Large intestine (tissue), 3 donors: ENCODE measurements around the gene MIA. TPM values are rescaled to one million over a fixed set of nuclear protein-coding genes. Genes with fewer than 3 reads are reported as not detected.

ENCODE experiments used
- DNase-seq, 2 donors: peaks; one replicate each; pipeline versions ENCODE4 v3.0.0 to v3.0.0-alpha.2; 2013
- H3K27ac ChIP-seq: one replicate; pipeline ENCODE4 v1.5.1; 2013; ENCODE audit warnings: low read length
- H3K27me3 ChIP-seq: 2 replicates; pipeline ENCODE4 v1.6.1; 2013; ENCODE audit warnings: low read length; ENCODE audit not compliant: control insufficient read depth, insufficient read depth
- H3K36me3 ChIP-seq: 2 replicates; pipeline ENCODE4 v1.6.1; 2013; ENCODE audit warnings: low read length; ENCODE audit not compliant: control insufficient read depth, insufficient read depth
- H3K4me1 ChIP-seq: one replicate; pipeline ENCODE4 v1.6.1; 2013; ENCODE audit warnings: low read length; ENCODE audit not compliant: control insufficient read depth, insufficient read depth
- H3K4me3 ChIP-seq: one replicate; pipeline ENCODE4 v1.5.1; 2013; ENCODE audit warnings: low read length
- H3K9me3 ChIP-seq: one replicate; pipeline ENCODE4 v1.6.1; 2013; ENCODE audit warnings: mild to moderate bottlenecking, low read depth, low read length, moderate library complexity; ENCODE audit not compliant: control insufficient read depth
- WGBS: methylation state at CpG from one replicate; pipeline ENCODE4 v1.1.5; 2013; ENCODE audit warnings: low lambda C conversion rate; ENCODE audit not compliant: insufficient coverage; 5-methylcytosine and 5-hydroxymethylcytosine counted together
- polyA plus RNA-seq: library from polyadenylated mRNA; unstranded; fragments of 120-200 nt; gene quantifications from one replicate; pipeline ENCODE4 v1.2.1, GENCODE V29; 2013

MIA gene
- polyA plus RNA-seq, 1 donor: 6.2 TPM

DNA sequence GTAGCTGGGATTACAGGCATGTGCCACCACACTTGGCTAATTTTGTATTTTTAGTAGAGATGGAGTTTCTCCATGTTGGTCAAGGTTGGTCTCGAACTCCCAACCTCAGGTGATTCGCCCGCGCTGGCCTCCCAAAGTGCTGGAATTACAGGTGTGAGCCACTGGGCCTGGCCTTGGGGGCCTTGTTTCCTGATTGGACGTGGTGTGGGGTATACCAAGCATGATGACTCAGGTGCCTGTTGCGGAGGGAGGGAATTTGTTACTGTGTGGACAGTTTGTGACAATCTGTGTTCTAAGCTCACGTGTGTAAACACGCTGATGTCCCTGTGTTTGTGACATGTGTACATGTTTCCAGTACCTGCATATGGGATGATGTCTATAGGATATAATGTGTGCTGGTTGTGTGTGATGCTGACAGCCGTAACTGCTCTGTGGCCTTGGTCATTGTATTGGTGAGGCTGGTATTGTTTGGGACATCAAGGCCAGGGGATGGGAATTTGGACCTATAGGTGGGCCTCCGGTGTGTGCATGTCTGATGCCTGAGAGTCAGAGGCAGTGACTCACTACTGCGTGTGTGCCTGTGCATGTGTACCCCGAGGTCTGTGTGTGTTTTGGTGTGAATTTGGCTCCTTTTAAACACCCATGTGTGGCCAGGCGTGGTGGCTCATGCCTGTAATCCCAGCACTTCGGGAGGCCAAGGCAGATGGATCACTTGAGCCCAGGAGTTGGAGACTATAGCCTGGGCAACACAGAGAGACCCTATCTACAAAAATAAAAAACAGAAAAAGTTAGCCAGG lies 22.0 kb downstream of the MIA start:
- H3K27ac ChIP-seq: peak overlapping the region; percentile 87
- no peak for DNase-seq
- H3K36me3 ChIP-seq: peaks cover 19% of the 10 kb centered on the region
- no CpG with 5 or more reads among the region's 14 CpGs for WGBS
- peaks cover 2% of the 10 kb centered on the region for H3K9me3 ChIP-seq
- H3K27me3 ChIP-seq: no peaks in the 10 kb centered on the region
- peaks cover 27% of the 10 kb centered on the region for H3K4me1 ChIP-seq
- no peak overlapping the region for H3K4me3 ChIP-seq

DNA sequence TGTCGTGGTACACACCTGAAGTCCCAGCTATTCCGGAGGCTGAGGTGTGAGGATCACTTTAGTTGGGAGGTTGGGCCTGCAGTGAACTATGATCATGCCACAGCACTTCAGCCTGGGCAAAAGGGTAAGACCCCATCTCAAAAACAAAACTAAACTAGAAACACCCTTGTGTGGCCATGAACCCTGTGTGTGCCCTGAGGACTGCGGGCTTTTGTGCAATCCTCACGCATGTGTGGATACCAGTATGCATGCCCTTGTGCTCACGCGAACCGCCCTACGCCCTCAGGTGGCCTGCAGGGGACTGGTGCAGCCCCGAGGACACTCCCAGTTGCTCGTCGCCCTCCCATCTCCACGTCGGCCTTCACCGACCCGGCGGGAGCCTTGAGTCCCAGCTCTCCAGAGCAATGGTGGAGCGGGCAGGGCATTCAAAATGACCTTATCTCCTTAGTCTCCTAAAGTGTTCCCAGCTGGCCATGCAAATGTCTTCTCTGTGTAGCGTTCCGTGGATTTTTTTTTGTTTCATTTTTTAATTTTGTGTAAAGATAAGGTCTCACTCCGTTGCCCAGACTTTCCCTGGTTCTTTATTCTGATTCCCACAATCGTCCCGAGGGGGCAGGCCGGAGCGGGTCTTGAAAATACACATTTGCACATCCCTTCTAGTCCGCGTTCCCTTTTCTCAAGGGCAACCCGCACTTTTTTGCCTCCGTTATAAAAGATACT lies 22.8 kb downstream of the MIA start:
- peak; percentile 93 for DNase-seq
- Histone ChIP-seq H3K36me3 (peaks cover 27% of the 10 kb centered on the region), H3K4me3 (peak overlapping the region; percentile 49), H3K9me3 (peaks cover 2% of the 10 kb centered on the region), H3K4me1 (peaks cover 30% of the 10 kb centered on the region), H3K27me3 (no peaks in the 10 kb centered on the region), H3K27ac (peak overlapping the region; percentile 87)
- WGBS: 37% methylated on average over 5 of the region's 28 CpGs

DNA sequence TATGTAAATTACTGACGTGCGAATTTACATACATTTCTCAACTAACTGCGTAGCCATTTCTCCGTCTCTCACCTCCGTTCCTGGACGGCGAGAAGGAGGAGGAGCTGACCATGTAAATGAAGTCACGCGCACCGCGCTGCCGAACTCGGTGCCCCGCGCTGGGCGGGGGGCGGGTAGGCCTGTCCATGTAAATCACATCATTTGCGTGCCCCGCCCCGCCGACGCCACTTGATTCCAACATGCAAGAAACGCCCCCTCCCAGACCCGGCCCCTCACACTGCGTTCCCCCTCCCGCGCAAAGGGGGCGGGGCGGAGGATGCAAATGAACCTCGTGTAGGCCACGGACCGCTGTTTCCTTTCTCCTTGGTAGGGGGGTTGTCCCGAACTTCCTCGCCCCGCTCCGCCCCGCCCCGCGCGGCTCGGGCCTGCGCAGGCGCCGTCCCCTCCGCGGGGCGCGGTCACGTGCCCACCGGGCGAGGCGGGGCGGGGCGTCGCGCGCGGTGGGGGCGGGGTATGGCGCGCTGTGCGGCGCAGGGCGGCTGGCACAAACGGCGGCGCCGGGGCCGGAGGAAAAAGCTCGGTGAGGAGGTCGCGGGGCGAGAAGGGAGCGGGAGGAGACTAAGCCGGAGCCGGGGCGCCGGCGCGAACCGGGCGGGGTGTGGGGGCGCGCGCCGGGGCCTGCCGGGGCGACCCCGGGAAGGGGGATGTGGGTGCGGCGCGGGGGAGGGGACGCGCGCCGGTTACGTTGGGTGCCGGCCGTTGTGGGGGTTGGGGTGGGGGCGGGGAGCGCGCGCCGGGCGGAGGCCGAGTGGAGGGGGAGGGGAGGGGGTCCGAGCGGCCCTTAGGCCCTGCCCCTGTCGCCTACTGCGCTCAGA lies 23.6 kb downstream of the MIA start, which contains the start of gene EGLN2:
TSS of gene EGLN2 (plus strand) at position 509 of the 875 bp plus-strand sequence. CDS start 1,382 bp downstream, outside the sequence.
- H3K36me3 ChIP-seq: peaks cover 34% of the 10 kb centered on the region
- no peaks in the 10 kb centered on the region for H3K27me3 ChIP-seq
- H3K9me3 ChIP-seq: peaks cover 2% of the 10 kb centered on the region
- DNase-seq: peak; percentile 100
- peaks cover 38% of the 10 kb centered on the region for H3K4me1 ChIP-seq
- no CpG with 5 or more reads among the region's 110 CpGs for WGBS
- H3K4me3 ChIP-seq: peak within 1 kb of the TSS; percentile 99
- H3K27ac ChIP-seq: peak within 1 kb of the TSS; percentile 87

DNA sequence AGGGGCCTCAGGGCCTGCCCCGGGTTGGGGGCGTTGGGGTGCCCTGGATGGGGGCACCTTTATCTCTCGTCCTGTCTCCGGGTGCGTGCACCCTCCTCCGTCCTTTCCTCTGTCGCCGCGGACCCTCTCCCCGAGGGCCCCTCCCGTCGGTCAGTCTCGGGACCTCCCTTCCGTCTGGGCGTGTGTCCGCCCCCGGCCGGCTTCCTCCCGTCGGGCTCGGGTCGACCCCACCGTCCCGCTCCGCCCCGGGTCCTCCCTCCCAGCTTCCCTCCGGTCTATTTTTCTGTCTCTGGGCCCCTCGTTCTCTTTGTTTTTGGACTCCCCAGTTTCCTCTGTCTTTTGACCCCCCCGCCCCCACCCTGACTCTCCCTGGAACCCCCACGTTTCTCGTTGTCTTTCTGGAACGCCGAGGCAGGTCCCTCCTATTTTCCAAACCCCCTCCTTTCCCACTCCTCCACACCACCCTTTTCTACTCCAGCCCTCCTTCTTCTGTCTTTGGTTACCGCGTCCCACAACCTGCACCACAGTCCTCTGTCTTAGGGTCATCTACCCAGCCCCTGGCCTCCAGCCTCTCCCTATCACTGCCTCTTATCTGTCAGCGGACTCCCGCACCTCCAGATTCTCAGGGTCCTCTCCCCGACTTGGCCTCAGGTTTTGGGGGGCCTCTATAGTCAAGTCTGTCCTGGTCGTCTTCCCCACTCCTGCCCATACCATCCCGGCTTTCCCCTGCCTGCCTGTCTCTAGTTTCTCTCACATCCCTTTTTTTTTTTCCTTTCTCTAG lies 24.4 kb downstream of the MIA start:
- Histone ChIP-seq H3K36me3 (peaks cover 41% of the 10 kb centered on the region), H3K27ac (peak overlapping the region; percentile 77), H3K4me3 (peak overlapping the region; percentile 99), H3K27me3 (no peaks in the 10 kb centered on the region), H3K4me1 (peaks cover 45% of the 10 kb centered on the region), H3K9me3 (peaks cover 2% of the 10 kb centered on the region)
- peak; percentile 48 to 52 for DNase-seq
- 4% methylated on average over 5 of the region's 40 CpGs for WGBS

DNA sequence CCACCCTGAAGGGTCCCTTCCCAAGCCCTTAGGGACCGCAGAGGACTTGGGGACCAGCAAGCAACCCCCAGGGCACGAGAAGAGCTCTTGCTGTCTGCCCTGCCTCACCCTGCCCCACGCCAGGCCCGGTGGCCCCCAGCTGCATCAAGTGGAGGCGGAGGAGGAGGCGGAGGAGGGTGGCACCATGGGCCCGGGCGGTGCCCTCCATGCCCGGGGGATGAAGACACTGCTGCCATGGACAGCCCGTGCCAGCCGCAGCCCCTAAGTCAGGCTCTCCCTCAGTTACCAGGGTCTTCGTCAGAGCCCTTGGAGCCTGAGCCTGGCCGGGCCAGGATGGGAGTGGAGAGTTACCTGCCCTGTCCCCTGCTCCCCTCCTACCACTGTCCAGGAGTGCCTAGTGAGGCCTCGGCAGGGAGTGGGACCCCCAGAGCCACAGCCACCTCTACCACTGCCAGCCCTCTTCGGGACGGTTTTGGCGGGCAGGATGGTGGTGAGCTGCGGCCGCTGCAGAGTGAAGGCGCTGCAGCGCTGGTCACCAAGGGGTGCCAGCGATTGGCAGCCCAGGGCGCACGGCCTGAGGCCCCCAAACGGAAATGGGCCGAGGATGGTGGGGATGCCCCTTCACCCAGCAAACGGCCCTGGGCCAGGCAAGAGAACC lies 25.1 kb downstream of the MIA start:
- Histone ChIP-seq H3K4me3 (peak overlapping the region; percentile 99), H3K9me3 (peaks cover 2% of the 10 kb centered on the region), H3K4me1 (peaks cover 53% of the 10 kb centered on the region), H3K36me3 (peaks cover 47% of the 10 kb centered on the region), H3K27ac (peak overlapping the region; percentile 77), H3K27me3 (no peaks in the 10 kb centered on the region)
- WGBS: no CpG with 5 or more reads among the region's 27 CpGs
- DNase-seq: no peak

DNA sequence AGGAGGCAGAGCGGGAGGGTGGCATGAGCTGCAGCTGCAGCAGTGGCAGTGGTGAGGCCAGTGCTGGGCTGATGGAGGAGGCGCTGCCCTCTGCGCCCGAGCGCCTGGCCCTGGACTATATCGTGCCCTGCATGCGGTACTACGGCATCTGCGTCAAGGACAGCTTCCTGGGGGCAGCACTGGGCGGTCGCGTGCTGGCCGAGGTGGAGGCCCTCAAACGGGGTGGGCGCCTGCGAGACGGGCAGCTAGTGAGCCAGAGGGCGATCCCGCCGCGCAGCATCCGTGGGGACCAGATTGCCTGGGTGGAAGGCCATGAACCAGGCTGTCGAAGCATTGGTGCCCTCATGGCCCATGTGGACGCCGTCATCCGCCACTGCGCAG lies 25.7 kb downstream of the MIA start:
- Histone ChIP-seq H3K27ac (no peak overlapping the region), H3K9me3 (peaks cover 2% of the 10 kb centered on the region), H3K27me3 (no peaks in the 10 kb centered on the region), H3K4me3 (no peak overlapping the region), H3K4me1 (peaks cover 58% of the 10 kb centered on the region), H3K36me3 (peaks cover 50% of the 10 kb centered on the region)
- no peak for DNase-seq
- WGBS: no CpG with 5 or more reads among the region's 27 CpGs

DNA sequence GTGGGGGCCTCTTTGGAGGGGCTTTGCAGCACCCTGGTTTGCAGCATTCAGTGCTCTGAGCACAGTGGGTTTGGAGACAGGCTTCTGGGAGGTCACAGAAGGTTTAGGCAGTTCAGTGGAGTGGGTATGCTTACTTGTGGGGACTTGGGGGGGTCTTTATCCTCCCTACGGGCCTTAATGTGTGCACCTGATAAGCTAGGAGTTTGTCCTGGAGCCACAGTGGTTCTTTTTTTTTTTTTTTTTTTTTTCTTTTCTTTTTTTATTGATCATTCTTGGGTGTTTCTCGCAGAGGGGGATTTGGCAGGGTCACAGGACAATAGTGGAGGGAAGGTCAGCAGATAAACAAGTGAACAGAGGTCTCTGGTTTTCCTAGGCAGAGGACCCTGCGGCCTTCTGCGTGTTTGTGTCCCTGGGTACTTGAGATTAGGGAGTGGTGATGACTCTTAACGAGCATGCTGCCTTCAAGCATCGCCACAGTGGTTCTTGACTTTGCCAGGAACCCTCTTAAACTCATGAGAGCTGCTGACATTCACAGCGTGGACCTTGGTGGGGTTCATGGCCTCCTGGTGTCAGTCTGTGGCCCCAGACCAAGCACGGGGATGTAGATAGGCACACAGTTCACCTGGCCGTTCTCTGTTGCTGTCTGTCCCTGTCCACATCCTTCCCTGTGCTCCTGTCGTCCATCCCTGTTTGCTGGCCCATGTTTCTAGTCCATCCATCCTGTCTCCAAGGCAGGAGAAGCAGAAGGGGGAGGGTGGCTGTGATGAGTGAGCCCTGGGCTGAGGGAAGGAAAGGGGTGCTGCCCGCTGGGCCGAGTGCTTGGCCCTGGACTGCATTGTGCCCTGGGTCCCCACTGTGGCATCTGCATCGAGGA lies 26.3 kb downstream of the MIA start:
- Histone ChIP-seq H3K9me3 (peaks cover 2% of the 10 kb centered on the region), H3K4me1 (peaks cover 65% of the 10 kb centered on the region), H3K27me3 (no peaks in the 10 kb centered on the region), H3K4me3 (peak overlapping the region; percentile 8), H3K36me3 (peaks cover 50% of the 10 kb centered on the region), H3K27ac (peak overlapping the region; percentile 44)
- no peak for DNase-seq
- WGBS: no CpG with 5 or more reads among the region's 13 CpGs

DNA sequence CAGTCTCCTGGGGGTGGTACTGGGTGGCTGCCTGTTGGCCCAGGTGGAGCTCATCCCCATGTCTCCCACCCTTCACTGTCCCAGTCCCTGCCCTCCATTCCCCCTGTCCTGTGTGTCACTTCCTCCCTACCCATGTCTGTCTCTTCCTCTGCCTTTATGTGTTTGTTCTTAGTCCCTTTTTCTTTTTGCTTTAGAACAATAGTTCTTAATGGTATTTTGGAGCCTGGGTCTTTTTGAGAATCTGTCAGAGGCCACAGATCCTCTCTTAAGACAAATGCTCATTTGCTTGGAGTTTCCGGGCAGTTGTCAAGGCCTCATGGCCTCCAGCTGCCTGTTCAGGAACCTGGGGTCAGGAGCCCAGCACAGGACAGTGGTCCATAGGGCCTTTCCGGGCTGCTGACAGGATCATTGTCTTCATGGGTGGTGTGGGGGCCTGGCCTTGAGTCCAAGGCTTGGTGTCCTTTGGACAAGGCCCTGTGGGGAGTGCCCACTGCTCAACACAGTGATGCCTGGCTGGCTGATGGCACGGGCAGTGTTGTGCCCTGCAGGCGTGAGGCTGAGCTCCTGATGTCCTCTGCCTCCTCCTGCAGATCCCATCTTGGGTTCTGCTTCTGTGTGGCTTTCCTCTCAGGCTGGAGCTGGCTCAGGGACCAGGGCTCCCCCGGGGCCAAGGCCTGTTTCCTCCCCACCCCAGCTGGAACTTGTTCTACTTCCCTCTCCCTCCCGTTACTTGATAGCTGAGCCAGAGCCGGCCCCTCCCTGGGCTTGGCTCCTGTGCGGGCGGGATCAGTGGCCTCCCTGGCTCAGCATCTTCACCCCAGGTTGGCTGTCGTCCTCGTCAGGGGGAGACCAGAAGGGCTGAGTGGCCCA lies 27.2 kb downstream of the MIA start:
- peak overlapping the region; percentile 44 for H3K27ac ChIP-seq
- WGBS: 80% methylated on average over 1 of the region's 11 CpGs
- H3K4me1 ChIP-seq: peaks cover 71% of the 10 kb centered on the region
- H3K9me3 ChIP-seq: peaks cover 2% of the 10 kb centered on the region
- peak overlapping the region; percentile 8 for H3K4me3 ChIP-seq
- no peaks in the 10 kb centered on the region for H3K27me3 ChIP-seq
- peaks cover 57% of the 10 kb centered on the region for H3K36me3 ChIP-seq
- DNase-seq: peak in 1 of 2 donors; percentile 47
